ENCODE results near the gene NUAK2.
"Not testable (repeated sequence)": the region's sequence is repeated elsewhere in the genome, so short reads cannot be mapped to it uniquely, and the experiment has no call there.

Gene NUAK2

GRCh38 chr1:205298191-205298994, 23.2 kb downstream of the NUAK2 start:
- no peak for DNase-seq (ENCODE audit: low read depth in 2 of 2)

DNA sequence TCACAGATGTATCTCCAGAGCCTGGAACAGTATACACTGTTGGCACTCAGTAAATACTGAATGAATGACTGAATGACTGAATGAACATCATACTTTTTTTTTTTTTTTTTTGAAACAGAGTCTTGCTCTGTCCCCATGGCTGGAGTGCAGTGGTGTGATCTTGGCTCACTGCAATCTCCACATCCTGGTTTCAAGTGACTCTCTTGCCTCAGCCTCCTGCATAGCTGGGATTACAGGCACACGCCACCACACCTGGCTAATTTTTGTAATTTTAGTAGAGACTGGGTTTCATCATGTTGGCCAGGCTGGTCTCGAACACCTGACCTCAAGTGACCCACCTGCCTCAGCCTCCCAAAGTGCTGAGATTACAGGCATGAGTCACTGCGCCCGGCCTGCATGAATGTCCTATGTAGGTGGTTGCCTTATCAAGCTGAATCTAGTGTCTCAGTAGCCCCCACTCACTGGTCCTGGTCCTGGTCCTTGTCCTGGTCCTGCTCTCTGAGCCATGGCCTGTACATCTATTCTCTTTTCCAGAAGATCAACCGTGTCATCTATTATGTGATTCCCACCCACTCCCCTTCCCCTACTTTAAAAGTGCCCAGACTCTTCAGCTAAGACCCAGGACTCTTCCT, 23.9 kb downstream of the NUAK2 start:
- DNase-seq (ENCODE audit: low read depth in 2 of 2) = not testable (repeated sequence)

DNA sequence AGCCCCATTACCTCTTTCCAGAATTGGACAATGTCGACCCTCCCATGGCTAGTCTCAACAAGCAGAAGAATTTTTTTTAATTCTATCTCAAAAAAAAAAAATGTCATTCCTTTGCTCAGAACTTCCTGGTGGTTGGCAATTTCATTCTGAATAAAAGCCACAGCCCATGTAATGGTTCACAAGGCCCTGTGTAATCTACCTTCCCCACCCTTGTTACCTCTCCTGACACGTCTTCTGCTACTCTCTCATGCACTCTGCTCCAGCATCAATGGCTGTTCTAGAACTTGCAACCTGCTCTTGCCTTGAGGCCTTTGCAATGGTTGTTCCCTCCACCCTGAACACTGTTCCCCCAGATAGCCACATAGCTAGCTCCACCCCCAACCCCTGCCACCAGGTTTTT, 25.4 kb downstream of the NUAK2 start:
- no peak for DNase-seq (ENCODE audit: low read depth in 2 of 2)

- no peak for DNase-seq (ENCODE audit: low read depth in 2 of 2)
These were observed 26.6 kb downstream of the NUAK2 start for GRCh38 chr1:205294934-205295333.

DNA sequence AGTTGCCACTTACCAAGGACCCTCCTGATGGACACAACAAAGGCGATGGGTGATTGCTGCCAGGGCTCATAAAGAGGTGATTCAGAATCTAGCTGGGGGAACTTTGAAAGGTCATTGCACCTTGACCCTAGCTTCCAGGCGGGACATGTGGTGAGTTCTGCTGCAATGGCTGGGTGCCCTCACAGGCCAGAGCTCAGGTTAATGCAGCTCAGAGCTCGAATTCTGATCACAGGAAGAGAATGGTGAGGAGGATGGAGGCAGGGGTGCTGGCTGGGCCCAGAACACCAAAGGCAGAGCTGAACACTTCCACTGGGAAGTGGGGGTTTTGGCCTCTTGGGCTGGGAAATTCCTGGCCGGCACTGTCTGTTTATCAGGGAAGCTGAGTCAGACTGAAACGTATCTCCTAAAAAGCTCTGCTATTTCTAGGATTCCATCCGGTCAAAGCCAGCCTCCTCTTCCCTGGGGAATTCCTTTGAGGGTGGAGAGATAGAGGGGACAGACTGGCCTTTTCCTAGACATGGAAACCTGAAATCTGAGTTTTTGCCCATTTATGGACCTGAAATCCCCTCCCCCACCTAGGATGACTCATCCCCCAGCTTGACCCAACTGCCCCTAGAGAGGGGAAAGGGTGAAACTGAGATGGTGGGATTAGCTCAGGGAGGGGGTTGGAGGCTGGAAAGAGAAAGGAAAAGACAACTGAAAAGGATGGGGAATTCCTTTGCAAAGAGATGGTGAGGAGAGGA, 27.2 kb downstream of the NUAK2 start:
- no peak for DNase-seq (ENCODE audit: low read depth in 2 of 2)

DNA sequence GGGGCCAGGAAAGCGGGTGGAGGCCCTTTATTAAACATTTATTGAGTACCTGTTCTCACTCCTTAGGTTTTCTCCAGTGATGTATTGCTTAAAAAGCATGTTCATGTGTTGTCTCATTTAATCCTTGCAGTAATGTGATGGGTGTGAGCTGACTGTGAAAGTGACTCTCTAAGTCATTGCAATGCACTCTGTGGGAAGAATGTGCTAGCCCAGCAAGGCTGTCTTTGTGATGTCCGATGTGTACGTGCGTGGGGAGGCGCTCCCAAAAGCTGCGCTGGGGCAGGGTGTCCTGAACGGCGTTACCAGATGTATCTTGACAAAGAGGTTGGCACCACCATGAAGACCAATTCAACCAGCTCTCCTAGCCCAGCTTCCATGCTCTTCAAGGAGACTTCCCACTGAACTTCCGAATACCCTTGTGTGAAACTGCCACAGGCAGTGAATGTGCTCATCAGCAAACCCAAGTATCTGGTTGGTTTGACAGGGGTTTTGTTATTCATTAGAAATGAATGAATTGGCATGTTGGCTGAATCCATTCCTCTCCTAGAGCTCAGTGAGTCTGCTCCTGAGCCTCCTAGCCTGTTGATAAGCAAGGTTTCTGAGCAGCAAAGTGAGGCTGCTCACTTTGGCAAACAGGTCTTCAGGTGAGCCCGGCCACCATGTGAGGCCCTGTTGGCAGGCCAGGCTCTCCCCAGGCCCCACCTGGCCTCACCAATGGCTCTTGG, 28.0 kb downstream of the NUAK2 start:
- DNase-seq (ENCODE audit: low read depth in 2 of 2) = no peak

- no peak for DNase-seq (ENCODE audit: low read depth in 2 of 2)
These were observed 29.9 kb downstream of the NUAK2 start for GRCh38 chr1:205291596-205291995.

DNA sequence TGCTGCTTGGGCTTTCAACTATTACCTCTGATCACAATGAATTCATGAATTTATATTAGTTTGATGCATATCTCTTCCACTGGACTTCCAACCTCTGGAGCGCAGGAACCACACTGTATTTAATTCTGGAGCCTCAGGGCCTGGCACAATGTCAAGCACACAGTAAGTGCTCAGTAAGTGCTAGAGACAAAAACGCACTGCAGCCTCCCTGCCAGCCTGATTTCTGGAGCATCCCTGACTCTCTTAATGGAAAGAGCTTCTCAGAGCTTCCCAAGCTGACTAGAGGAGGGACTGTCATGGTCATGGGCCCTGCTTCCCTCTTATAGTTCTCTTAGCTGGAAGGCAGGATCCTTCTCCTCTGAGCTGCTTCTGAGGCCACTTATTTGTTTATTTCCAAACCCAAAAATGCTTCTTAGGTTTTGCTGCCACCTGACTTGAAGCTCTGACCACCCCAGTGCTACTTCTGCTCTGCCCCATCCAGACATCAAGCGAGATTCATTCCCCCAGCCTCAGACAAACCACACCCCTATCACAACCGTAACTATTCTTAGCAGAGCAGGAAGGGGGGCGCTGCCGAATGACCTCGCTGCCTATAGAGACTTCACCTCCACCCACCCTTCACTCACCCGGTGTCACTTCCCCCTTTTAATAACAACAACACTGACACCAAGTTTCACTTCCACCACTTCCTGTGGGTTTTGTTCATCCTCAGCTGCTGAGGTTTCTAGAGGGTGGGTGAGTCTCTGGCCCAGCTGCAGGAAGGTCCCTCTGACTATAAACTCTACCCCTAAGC, 33.6 kb downstream of the NUAK2 start:
- peak; percentile 67 for DNase-seq (ENCODE audit: low read depth in 2 of 2)

DNA sequence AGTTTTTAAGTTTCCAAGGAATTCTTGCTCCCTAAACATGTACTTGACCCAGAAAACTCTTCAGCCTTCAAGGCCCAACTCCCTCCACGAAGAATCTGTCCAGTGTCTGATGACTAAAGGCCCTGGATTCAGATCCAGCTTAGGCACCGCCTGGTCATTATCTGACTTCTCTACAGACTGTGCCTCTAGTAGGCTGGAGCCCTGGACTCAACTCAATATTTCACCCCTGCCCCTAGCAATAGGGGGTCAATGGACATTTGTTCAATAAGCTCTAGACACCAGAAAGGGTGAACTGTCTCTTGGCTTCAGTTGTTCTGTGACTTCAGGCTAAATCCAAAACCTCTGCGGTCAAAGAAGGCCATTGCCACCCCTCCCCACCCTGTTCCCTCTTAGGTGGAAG, 34.5 kb downstream of the NUAK2 start:
- DNase-seq (ENCODE audit: low read depth in 2 of 2) = no peak

DNA sequence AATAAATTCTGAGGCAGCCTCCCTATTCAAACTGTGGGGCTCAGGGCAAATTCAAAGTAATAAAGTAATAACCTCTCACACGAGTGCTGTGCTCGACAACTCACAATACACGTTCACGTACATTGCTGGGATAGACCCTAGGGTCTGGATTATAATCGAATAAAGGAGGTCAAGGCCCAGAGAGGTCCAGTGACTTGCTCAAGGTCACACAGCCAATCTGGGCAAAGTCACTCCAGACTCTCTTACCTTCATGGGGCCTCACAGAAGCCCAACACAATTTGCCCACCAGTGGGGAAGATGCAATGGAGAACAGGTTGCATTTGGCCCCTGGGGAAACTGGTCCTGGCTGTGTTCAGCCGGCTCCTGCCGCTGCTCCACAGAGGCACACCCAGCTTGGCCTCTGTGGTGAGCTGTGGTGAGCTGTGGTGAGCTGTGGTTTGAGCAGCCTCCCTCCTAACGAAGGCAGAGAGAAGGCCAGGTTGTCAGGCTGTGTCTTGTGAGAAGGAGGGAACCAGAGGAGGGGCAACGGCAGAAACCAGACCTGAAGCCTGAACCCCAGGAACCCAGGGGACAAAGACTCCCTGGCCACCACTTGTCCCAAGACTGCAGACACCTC, 35.1 kb downstream of the NUAK2 start:
- peak; percentile 70 for DNase-seq (ENCODE audit: low read depth in 2 of 2)

GRCh38 chr1:205285381-205286101, 36.0 kb downstream of the NUAK2 start:
- peak in 1 of 2 donors; percentile 31 for DNase-seq (ENCODE audit: low read depth in 2 of 2)

GRCh38 chr1:205284420-205285144, 37.0 kb downstream of the NUAK2 start:
- peak; percentile 68 to 70 for DNase-seq (ENCODE audit: low read depth in 2 of 2)

DNA sequence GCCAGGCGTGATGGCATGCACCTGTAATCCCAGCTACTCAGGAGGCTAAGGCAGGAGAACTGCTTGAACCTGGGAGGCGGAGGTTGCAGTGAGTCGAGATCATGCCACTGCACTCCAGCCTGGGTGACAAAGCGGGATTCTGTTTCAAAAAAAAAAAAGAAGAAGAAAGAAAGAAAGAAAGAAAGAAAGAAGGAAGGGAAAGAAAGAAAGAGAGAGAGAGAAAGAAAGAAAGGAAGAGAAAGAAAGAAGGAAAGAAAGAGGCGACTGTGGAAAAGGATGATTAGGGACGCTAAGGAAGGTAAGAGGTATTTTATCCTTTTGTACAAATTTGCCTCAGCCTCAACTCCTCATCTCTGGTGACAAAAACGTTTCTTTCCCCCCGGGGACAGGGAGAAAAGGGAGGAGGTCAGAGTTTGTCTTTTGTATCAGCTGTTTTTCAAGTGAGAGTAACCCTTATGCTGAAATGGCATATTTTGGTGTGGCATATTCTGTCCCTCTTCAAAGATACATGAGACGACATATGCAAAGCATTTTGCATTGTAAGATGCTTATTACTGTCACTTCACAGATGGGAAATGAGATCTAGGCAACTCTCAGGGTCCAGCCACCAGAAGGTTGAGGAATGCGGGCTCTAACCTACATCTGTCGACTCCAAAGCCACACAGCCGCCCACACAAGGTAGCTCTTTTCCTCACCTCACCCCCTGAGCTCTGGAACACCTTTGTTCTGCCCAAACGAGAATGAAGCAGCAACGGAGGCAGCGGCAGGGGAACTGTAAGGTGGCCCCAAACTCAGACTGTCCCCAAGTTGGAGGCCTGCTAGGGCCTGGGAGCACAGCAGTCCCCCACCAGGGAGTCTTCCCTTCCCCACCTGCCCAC, 38.0 kb downstream of the NUAK2 start:
- no peak for DNase-seq (ENCODE audit: low read depth in 2 of 2)

DNA sequence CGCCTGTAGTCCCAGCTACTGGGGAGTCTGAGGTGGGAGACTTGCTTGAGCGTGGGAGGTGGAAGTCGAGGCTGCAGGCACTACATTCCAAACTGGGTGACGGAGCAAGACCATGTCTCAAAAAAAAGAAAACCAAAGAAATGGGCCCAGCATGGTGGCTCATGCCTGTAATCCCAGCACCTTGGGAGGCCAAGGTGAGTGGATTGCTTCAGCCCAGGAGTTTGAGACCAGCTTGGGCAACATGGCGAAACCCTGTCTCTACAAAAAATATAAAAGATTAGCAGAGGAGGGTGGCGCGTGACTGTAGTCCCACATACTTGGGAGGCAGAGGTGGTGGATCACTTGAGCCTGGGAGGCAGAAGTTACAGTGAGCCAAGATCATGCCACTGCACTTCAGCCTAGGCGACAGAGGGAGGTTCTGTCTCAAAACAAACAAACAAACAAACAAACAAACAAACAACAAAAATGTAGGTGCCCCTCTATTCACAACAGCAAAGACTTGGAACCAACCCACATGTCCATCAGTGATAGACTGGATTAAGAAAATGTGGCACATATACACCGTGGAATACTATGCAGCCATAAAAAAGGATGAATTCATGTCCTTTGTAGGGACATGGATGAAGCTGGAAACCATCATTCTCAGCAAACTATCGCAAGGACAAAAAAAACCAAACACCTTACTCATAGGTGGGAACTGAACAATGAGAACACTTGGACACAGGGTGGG, 40.7 kb downstream of the NUAK2 start:
- not testable (repeated sequence) for DNase-seq (ENCODE audit: low read depth in 2 of 2)

- no peak for DNase-seq (ENCODE audit: low read depth in 2 of 2)
These were observed 41.6 kb downstream of the NUAK2 start for GRCh38 chr1:205279986-205280385.

GRCh38 chr1:205276689-205277065, 44.9 kb downstream of the NUAK2 start:
- no peak for DNase-seq (ENCODE audit: low read depth in 2 of 2)

GRCh38 chr1:205275916-205276688, 45.4 kb downstream of the NUAK2 start:
- no peak for DNase-seq (ENCODE audit: low read depth in 2 of 2)
